HG02973 (cell line): ENCODE results near the gene SAT2.
"Not testable (repeated sequence)": the region's sequence is repeated elsewhere in the genome, so short reads cannot be mapped to it uniquely, and the experiment has no call there.

Experiments
- ATAC-seq: cut with Tn5 transposase; IDR thresholded peaks from one replicate; pipeline ENCODE4 v1.9.1; 2021; ENCODE audit warnings: moderate library complexity; ENCODE audit not compliant: unreplicated experiment

Gene SAT2

DNA sequence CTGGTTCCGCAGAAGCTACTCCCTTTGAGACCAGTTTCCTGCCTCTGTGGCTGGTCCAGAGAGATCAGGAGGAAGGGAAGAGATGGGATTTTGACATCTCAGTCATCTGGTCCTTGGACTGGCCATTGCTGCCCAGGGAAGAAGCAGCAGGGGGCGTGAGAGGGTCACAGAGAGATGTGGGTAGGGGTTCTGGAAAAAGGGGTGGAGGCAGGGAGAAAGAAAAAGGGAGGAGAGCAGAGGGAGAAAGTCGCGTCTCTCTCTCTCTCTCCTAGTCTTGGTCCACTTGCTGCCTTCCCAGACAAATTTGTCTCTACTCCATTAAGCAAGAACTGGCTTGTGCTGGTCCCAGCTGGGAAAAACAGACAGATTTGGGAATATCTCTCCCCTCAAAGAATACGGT is 6.8 kb upstream of the SAT2 start:
- no peak for ATAC-seq

GRCh38 chr17:7633093-7633492 is 5.5 kb upstream of the SAT2 start:
- ATAC-seq: no peak

DNA sequence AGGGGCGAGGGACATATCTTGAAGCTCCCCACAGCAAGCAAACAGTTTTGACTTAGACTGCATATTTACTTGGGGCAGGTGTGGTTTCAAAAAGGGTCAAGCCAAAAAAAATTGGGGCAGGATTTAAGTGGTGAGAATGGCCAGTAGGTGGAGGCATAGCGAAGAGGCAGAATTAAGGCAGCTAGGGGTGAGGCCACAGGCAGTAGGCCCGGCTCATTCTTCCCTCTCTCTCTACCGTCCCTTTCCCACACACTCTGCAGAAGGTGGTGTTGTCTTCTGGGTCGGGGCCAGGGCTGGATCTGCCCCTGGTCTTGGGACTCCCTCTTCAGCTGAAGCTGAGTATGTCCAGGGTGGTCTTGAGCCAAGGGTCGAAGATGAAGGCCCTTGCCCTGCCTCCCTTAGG is 4.9 kb upstream of the SAT2 start:
- no peak for ATAC-seq

- no peak for ATAC-seq
These were observed 4.1 kb upstream of the SAT2 start for GRCh38 chr17:7631398-7632380.

- no peak for ATAC-seq
These were observed 2.4 kb upstream of the SAT2 start, which contains the start of gene SHBG for GRCh38 chr17:7629939-7630571. Gene SHBG (plus strand): TSS chr17:7630135. CDS start chr17:7630173, 38 bp downstream.

- ATAC-seq: no peak
These were observed 718 bp downstream of the SAT2 start for GRCh38 chr17:7626956-7627249.

GRCh38 chr17:7626307-7626706 is 1.3 kb downstream of the SAT2 start:
- no peak for ATAC-seq

DNA sequence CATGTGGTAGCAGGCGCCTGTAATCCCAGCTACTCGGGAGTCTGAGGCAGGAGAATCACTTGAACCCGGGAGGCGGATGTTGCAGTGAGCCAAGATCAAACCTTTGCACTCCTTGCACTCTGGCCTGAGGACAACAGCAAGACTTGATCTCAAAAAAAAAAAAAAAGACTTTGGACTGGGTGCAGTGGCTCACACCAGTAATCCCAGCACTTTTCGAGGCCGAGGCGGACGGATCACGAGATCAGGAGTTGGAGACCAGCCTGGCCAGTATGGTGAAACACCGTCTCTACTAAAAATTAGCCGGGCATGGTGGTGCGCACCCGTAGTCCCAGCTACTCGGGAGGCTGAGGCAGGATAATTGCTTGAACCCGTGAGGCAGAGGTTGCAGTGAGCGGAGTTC is 1.9 kb downstream of the SAT2 start:
- ATAC-seq: not testable (repeated sequence)

GRCh38 chr17:7623661-7624060 is 4.0 kb downstream of the SAT2 start:
- ATAC-seq: no peak

DNA sequence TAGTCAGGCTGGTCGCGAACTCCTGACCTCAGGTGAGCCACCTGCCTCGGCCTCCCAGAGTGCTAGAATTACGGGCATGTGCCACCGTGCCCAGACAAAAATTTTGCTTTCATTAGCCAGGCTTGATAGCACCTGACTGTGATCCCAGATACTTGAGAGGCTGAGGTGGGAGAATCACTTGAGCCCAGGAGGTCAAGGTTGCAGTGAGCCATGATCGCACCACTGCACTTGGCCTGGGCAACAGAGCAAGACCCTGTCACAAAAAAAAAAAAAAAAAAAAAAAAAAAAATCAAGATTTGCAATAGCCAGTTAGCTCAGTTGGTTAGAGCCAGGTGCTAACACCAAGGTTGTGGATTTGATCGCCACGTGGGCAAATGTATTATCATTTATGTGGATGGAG is 6.8 kb downstream of the SAT2 start:
- ATAC-seq: no peak

- no peak for ATAC-seq
These were observed 9.0 kb downstream of the SAT2 start for GRCh38 chr17:7618608-7619007.

DNA sequence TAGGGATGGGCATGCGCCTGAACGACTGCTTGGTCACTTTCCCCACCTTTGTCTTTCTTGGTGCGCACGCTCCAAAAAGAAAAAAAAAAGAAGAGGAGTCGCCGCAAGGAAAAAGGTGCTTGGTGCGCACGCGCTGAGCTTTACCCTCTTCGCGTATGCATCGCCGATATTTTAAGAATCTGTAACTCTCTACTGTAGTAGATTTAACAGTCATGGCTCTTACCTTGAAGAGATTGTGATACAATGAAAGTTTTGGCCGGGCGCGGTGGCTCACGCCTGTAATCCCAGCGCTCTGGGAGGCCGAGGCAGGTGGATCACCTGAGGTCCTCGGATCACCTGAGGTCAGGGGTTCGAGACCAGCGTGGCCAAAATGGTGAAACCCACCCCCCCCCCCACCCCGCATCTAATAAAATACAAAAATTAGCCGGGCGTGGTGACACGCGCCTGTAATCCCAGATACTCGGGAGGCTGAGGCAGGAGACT is 12.3 kb downstream of the SAT2 start:
- ATAC-seq: no peak

DNA sequence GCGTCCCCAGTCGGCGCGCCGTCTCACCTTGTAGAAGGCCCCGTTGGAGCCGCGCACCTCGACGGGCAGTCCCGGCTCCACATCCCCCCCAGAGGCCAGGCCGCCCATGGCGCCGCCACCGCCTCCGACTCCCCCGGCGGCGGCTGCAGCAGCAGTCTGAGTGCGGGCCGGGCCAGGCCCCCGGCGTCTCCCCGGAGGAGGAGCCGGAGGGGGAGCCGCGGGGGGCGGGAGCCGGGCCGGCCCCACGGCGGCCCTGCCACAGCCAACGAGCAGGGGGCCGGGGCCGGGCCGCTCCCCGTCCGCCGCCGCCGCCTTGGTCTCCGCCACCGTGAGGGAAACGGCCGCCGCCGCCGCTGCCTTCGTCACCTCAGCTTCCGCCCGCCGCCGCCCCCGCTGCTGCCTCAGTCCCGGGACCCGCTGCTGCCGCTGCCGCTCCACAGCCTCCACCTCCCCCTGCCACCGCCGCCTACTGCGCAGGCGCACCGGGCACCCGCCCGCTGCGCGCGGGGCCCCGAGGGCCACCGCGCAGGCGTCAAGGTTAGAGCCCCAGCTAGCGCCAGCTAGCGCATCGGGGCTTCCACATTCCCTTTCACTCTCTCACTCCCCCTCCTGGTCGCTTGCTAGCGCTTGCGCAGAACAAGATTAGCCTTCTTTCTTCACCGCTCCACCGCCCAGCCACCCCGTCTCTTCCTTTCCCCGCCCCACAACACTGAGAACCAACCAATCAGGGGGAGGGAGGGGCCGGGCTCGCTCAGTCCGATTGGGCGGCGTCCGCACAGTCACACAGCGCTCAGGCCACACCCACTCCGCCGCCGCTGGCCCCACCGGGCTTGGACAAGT is 13.0 kb downstream of the SAT2 start, which contains the start of gene FXR2:
TSS of gene FXR2 (minus strand) at position 473 of the 840 bp plus-strand sequence. CDS start at position 108, 365 bp downstream.
- ATAC-seq: peak; percentile 79

DNA sequence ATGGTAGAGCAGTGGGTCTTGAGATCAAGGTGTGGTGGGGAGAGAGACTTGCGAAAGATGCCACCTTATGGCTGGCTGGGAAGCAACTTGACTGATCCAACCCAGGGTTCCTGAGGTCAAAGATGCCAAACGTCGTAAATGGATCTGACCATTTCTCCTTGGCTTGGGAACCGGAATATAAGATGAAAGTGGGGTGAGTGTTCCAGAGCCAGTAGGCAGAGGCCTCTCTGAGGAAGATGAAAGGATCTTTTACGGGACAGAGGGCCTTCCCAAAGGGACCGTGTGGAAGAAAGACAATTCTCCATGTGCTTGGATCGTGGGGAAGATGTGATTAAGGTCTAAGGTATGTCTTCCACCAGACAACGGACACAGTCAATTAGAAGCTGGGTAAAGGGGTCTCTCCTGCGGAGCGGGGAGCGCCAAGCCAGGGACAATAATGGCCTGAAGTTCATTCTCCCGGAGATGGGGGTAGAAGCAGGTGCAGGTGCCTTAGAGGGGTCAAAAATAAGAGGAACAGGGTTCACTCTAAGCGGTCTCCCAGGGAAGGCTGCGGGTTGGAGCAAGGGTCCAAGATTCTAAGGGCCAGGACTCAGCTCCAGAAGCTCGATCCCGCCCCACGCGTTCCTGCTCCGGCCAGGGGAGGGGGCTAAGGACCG is 13.7 kb downstream of the SAT2 start:
- ATAC-seq: no peak

DNA sequence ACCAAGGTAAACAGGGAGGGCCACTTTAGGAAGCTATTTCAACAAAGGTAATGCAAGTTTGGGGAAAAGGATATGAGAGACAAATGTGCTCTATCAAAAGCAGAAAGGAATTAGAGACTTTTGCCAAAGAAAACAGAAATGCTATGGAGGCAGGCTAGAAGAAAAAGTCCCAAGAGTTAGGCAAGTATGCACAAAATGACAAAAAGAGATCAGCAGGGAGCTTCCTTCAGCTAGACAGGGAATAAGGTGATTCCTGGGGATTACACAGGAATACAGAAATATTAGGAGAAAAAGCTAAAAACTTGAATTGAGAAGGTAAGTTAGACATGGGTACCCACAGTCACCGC is 15.4 kb downstream of the SAT2 start:
- no peak for ATAC-seq

GRCh38 chr17:7611635-7612293 is 15.9 kb downstream of the SAT2 start:
- no peak for ATAC-seq

GRCh38 chr17:7610641-7611040 is 17.0 kb downstream of the SAT2 start:
- no peak for ATAC-seq

- no peak for ATAC-seq
These were observed 21.3 kb downstream of the SAT2 start for GRCh38 chr17:7606280-7606679.

GRCh38 chr17:7597561-7597960 is 30.1 kb downstream of the SAT2 start:
- ATAC-seq: not testable (repeated sequence)

GRCh38 chr17:7593296-7593695 is 34.3 kb downstream of the SAT2 start:
- ATAC-seq: no peak
